ENCODE measurements around the gene MOGAT2.

DNA sequence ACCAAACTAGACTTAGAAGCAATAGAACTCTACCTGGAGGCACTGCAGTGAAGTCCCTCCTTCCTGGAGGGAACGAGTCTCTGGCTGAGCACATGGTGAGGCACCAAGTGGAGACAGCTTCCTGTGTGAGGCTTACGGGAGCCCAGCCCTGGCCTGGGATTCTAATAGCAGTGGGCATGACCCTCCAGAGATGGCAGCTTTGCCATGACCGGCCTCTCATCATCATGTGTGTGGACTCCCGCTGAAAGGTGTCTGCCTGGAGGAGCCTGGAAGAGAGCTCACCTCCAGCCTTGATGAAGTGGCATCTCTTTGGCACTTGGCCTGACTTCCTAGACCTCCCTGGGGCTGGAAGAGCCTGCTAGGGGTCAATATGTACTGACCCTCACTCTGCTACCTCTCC lies 58.9 kb downstream of the MOGAT2 start:
- TF ChIP-seq, protein P1, sequence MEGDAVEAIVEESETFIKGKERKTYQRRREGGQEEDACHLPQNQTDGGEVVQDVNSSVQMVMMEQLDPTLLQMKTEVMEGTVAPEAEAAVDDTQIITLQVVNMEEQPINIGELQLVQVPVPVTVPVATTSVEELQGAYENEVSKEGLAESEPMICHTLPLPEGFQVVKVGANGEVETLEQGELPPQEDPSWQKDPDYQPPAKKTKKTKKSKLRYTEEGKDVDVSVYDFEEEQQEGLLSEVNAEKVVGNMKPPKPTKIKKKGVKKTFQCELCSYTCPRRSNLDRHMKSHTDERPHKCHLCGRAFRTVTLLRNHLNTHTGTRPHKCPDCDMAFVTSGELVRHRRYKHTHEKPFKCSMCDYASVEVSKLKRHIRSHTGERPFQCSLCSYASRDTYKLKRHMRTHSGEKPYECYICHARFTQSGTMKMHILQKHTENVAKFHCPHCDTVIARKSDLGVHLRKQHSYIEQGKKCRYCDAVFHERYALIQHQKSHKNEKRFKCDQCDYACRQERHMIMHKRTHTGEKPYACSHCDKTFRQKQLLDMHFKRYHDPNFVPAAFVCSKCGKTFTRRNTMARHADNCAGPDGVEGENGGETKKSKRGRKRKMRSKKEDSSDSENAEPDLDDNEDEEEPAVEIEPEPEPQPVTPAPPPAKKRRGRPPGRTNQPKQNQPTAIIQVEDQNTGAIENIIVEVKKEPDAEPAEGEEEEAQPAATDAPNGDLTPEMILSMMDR (IDR thresholded peaks at IDR 0.05; ENCODE audit: insufficient read depth, low read length, poor library complexity, severe bottlenecking): no peak
- no peak for TF ChIP-seq EZH2phosphoT487 (conservative IDR thresholded peaks at IDR 0.05; ENCODE audit: low read length)

Data from SU-DHL-6 (cell line).